ENCODE data around the gene SIRT3.
A peak's percentile ranks its signal among the peaks of the same experiment; 100 is the strongest.

SIRT3 gene

DNA sequence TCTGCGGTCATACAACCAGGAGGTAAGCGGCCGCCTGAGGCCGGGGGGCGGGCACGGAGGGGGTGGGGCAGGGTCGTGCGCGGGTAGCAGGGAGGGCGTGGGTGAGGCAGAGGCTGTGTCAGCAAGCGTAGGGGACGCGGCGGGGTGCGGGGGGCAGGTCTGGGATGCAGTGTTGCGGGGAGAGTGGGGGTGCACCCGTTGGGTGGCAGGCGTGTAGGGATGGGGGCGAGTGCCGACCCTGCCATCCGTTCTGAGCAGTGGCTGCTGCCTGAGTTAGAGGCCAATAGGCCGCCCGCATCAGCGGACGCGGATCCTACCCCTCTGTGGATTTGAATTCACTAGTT is 27.3 kb downstream of the SIRT3 start:
- TF ChIP-seq, protein P1, sequence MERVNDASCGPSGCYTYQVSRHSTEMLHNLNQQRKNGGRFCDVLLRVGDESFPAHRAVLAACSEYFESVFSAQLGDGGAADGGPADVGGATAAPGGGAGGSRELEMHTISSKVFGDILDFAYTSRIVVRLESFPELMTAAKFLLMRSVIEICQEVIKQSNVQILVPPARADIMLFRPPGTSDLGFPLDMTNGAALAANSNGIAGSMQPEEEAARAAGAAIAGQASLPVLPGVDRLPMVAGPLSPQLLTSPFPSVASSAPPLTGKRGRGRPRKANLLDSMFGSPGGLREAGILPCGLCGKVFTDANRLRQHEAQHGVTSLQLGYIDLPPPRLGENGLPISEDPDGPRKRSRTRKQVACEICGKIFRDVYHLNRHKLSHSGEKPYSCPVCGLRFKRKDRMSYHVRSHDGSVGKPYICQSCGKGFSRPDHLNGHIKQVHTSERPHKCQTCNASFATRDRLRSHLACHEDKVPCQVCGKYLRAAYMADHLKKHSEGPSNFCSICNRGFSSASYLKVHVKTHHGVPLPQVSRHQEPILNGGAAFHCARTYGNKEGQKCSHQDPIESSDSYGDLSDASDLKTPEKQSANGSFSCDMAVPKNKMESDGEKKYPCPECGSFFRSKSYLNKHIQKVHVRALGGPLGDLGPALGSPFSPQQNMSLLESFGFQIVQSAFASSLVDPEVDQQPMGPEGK (CRISPR knock-in tag; IDR thresholded peaks at IDR 0.05; ENCODE audit: borderline replicate concordance): no peak
- TF ChIP-seq ESRRG (CRISPR knock-in tag; IDR thresholded peaks at IDR 0.05) (no peak), ZFP30 (CRISPR knock-in tag; IDR thresholded peaks at IDR 0.05) (no peak), RARB (CRISPR knock-in tag; IDR thresholded peaks at IDR 0.05) (no peak), ARNTL (CRISPR knock-in tag; IDR thresholded peaks at IDR 0.05; ENCODE audit: borderline replicate concordance, low read depth) (no peak), CSDC2 (CRISPR knock-in tag; IDR thresholded peaks at IDR 0.05) (no peak), OSR1 (CRISPR knock-in tag; IDR thresholded peaks at IDR 0.05) (no peak), TOX (CRISPR knock-in tag; IDR thresholded peaks at IDR 0.05; ENCODE audit: borderline replicate concordance) (no peak), ZNF8 (CRISPR knock-in tag; IDR thresholded peaks at IDR 0.05) (no peak), BACH2 (CRISPR knock-in tag; IDR thresholded peaks at IDR 0.05; ENCODE audit: borderline replicate concordance) (no peak), ZFP3 (CRISPR knock-in tag; IDR thresholded peaks at IDR 0.05) (no peak), ISL1 (CRISPR knock-in tag; IDR thresholded peaks at IDR 0.05) (no peak)
- TF ChIP-seq, protein P2, sequence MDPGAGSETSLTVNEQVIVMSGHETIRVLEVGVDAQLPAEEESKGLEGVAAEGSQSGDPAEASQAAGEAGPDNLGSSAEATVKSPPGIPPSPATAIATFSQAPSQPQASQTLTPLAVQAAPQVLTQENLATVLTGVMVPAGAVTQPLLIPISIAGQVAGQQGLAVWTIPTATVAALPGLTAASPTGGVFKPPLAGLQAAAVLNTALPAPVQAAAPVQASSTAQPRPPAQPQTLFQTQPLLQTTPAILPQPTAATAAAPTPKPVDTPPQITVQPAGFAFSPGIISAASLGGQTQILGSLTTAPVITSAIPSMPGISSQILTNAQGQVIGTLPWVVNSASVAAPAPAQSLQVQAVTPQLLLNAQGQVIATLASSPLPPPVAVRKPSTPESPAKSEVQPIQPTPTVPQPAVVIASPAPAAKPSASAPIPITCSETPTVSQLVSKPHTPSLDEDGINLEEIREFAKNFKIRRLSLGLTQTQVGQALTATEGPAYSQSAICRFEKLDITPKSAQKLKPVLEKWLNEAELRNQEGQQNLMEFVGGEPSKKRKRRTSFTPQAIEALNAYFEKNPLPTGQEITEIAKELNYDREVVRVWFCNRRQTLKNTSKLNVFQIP (CRISPR knock-in tag; IDR thresholded peaks at IDR 0.05; ENCODE audit: borderline replicate concordance, low read depth): no peak
- TF ChIP-seq, protein P3, sequence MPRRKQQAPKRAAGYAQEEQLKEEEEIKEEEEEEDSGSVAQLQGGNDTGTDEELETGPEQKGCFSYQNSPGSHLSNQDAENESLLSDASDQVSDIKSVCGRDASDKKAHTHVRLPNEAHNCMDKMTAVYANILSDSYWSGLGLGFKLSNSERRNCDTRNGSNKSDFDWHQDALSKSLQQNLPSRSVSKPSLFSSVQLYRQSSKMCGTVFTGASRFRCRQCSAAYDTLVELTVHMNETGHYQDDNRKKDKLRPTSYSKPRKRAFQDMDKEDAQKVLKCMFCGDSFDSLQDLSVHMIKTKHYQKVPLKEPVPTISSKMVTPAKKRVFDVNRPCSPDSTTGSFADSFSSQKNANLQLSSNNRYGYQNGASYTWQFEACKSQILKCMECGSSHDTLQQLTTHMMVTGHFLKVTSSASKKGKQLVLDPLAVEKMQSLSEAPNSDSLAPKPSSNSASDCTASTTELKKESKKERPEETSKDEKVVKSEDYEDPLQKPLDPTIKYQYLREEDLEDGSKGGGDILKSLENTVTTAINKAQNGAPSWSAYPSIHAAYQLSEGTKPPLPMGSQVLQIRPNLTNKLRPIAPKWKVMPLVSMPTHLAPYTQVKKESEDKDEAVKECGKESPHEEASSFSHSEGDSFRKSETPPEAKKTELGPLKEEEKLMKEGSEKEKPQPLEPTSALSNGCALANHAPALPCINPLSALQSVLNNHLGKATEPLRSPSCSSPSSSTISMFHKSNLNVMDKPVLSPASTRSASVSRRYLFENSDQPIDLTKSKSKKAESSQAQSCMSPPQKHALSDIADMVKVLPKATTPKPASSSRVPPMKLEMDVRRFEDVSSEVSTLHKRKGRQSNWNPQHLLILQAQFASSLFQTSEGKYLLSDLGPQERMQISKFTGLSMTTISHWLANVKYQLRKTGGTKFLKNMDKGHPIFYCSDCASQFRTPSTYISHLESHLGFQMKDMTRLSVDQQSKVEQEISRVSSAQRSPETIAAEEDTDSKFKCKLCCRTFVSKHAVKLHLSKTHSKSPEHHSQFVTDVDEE (CRISPR knock-in tag; IDR thresholded peaks at IDR 0.05): no peak
- ATAC-seq: peak; percentile 1

DNA sequence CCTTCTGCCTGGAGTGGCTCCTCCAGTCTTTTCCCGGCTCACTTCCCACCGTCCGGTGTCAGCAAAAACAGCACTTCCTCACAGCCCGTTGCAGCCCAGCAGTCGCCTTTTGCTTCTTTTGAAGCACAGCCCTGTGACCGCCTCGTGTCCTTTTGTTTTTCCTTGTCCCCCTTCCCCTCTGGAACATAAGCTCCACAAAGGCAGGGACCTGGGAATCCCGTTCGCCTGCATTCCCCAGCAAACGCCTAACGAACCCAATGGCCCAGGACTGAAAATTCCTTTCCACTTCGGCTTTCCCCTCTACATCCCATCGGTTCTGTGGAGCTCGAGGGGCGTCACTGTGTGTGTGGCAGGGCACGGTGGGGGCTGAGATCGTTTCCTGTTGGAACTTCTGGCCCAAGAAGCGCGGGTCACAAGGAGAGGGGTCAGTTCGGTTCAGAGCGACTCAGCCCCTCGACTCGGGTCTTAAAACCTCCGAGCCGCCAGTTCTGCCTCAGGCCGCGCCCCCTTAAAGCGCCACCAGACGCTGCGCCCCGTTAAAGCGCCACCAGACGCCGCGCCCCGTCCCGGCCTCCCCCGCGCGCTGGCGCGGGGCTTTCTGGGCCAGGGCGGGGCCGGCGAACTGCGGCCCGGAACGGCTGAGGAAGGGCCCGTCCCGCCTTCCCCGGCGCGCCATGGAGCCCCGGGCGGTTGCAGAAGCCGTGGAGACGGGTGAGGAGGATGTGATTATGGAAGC is 27.8 kb downstream of the SIRT3 start:
- 0 out of 2 replicates have a peak, but pooled peaks have one; percentile 18 for TF ChIP-seq ZC3H10 (CRISPR knock-in tag; IDR thresholded peaks at IDR 0.05)
- no peak for TF ChIP-seq OSR1 (CRISPR knock-in tag; IDR thresholded peaks at IDR 0.05)
- no peak for TF ChIP-seq ZFP30 (CRISPR knock-in tag; IDR thresholded peaks at IDR 0.05)
- no peak for TF ChIP-seq GLIS3 (CRISPR knock-in tag; IDR thresholded peaks at IDR 0.05)
- no peak for TF ChIP-seq CSDC2 (CRISPR knock-in tag; IDR thresholded peaks at IDR 0.05)
- no peak for TF ChIP-seq ESRRG (CRISPR knock-in tag; IDR thresholded peaks at IDR 0.05)
- peak; percentile 83 for ATAC-seq

DNA sequence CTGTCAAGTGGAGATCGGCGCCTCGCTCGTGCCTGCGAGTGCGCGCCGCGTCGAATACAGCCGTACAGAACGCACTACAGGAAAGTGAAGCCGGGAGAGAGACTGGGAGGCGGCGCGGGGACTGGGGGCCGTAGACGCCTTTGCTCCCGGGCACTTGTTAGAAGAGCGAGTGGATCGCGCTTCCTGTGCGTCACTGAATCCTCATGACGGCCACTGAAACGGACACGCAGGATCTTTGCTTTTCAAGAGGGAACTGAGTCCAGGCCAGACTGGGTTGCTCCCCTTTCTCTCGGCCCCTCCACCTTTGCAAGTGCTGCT is 28.3 kb downstream of the SIRT3 start:
- TF ChIP-seq, protein P3 (CRISPR knock-in tag; IDR thresholded peaks at IDR 0.05): no peak
- TF ChIP-seq, protein P2 (CRISPR knock-in tag; IDR thresholded peaks at IDR 0.05; ENCODE audit: borderline replicate concordance, low read depth): no peak
- TF ChIP-seq ZFP30 (CRISPR knock-in tag; IDR thresholded peaks at IDR 0.05) (no peak), CSDC2 (CRISPR knock-in tag; IDR thresholded peaks at IDR 0.05) (no peak), SNAI2 (CRISPR knock-in tag; IDR thresholded peaks at IDR 0.05) (no peak), GLIS3 (CRISPR knock-in tag; IDR thresholded peaks at IDR 0.05) (no peak), OSR1 (CRISPR knock-in tag; IDR thresholded peaks at IDR 0.05) (no peak), PPARA (CRISPR knock-in tag; IDR thresholded peaks at IDR 0.05; ENCODE audit: borderline replicate concordance) (no peak), ZNF70 (CRISPR knock-in tag; IDR thresholded peaks at IDR 0.05) (no peak), ESRRG (CRISPR knock-in tag; IDR thresholded peaks at IDR 0.05) (no peak)
- TF ChIP-seq, protein P4, sequence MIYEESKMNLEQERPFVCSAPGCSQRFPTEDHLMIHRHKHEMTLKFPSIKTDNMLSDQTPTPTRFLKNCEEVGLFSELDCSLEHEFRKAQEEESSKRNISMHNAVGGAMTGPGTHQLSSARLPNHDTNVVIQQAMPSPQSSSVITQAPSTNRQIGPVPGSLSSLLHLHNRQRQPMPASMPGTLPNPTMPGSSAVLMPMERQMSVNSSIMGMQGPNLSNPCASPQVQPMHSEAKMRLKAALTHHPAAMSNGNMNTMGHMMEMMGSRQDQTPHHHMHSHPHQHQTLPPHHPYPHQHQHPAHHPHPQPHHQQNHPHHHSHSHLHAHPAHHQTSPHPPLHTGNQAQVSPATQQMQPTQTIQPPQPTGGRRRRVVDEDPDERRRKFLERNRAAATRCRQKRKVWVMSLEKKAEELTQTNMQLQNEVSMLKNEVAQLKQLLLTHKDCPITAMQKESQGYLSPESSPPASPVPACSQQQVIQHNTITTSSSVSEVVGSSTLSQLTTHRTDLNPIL (CRISPR knock-in tag; IDR thresholded peaks at IDR 0.05; ENCODE audit: low read depth): no peak
- TF ChIP-seq, protein P1 (CRISPR knock-in tag; IDR thresholded peaks at IDR 0.05; ENCODE audit: borderline replicate concordance): no peak
- ATAC-seq: peak; percentile 24

Data from SK-N-SH treated with all-trans-retinoic acid at 6 μM for 48 hours (cell line).